Stimulated activated CD4-positive, alpha-beta T cell treated with anti-CD3 and anti-CD28 coated beads, Interleukin-1b, Interleukin-23, amount 100 ng/mL, for 24 hours (primary cell): ENCODE measurements around the gene PCDHGC3.
A peak's percentile ranks its signal among the peaks of the same experiment; 100 is the strongest.

Experiments
- DNase-seq, 4 experiments: peaks; one replicate each; pipeline ENCODE4 v3.0.0-alpha.2; 2020; ENCODE audit warnings: low read depth in 4 of 4, low spot score in 1 of 4

The PCDHGC3 gene

DNA sequence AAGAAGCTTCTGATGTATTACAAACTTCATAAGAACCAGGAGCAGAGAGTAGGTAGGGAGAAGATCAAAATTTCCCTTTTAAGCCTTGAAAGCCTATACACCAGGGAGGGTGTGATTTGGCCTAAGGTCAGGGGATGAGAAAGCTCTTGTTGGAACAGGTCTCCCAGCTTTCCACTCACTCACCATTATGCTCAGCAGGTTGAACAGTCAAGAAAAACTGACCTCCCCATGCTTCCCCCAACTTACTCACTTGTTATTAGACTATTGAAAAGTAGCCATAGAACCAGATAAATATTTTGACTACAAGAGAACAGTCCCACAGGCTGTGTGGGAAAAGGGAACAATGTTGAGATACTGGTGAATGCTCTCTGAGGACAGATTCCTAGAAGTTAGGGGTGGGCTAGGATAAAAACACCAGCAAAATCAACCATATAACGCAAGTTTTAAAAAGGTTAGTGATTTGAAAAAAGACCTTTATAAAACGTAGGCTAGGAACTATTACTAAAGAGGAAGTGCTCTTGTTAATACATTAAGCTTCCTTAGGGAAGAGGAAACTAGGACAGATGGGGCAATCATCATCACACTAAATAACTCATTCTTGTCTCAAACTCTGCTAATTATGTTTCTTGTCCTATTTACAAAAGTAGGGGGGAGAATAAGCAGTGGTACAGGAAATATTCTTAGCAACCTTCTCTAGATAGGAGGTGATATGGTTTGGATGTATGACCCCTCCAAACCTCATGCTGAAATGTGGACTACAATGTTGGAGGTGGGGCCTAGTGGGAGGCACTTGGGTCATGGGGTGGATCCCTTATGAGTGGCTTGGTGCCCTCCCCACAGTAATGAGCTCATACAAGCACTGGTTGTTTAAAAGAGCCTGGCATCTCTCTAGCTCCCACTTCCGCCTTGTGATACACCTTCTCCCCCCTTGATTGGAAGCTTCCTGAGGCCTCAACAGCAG lies 44.1 kb downstream of the PCDHGC3 start:
- DNase-seq, result no peak

GRCh38 chr5:141521244-141521781 lies 45.5 kb downstream of the PCDHGC3 start:
- DNase-seq, result no peak

DNA sequence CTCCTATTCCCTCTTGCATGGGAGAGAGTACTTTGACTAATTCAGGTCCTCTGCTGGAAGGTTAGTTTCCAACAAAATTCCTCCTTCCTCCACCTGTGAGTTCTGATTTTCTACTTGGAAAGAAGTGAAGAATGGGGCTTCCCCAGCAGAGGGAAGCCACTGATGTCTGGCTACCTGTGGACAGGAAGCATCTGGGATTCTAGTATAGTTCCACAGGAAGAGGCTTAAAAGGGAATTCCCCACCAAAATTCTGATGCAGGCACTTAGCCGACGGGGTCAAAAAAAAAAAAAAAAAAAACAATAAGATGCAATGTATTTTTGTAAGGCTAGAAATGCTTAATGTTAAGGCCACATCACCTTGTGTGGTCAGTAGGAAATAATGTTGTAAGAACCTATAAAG lies 46.5 kb downstream of the PCDHGC3 start:
- no peak for DNase-seq

DNA sequence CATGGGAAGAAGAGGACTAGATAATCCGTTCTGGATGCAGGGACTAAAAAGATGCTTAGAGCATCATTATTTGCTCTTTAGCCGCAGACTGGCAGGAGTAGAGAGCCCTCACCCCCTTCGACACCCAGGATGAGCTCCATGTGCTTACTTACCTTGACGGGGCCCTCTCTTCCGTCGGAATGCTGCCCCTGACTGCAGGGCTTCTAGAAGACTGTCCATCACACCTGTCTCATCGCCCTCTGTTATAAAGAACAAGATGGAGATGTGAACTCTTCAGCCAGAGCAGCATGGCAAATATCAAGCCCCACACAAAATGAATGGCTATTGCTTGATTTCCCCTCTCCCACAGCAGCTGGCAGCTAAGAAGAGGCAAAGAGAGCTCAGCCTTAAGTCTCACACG lies 48.2 kb downstream of the PCDHGC3 start:
- no peak for DNase-seq

DNA sequence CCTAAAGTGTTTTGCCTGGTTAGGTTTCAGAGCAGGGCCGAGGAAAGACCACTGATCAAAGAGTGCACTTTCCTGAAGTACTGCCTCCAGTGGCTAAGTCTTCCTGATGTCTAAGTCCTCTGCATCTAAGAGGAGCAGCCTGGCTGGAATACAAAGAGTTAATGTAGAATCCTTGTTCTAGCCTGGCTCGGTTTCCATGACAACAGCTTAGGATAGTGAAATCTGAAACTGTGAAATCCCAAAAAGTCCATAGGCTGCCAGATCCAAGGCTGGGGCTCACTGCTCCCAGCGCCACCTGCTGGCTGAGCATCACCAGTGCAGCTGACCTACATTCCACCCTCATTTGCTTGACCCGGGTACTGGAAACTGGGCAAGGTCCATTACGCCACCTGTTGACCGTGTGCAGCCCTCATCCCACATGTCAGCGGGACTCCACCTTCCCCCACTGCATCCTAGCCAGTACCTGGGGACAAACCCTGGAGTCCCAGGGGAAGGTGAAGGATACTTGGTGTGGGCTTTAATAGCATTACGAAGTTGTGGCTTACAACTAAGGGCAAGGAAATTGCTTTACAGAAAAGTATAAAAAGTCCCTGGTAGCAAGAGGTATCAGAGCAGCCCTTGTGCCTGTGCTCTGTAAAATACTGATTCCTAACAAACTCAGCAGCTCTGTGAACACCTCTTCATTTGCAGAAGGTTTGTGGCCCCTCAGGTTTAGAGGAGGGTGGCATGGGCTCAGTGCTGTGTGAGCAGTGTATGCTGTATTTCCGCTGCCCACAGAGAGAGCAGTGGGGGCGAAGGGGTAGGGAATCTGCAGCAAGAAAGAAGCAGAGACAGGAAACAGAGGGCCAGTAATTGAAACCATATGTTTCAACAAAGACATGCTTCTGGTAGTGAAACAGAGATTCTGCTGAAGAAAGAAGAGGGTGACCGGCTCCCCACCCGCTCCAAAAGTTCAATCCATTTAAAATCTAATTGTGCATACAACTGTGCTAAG lies 49.1 kb downstream of the PCDHGC3 start:
- DNase-seq, result peak in 1 of 4 experiments; percentile 16

- no peak for DNase-seq
Observed at GRCh38 chr5:141525653-141526052, 49.9 kb downstream of the PCDHGC3 start.

DNA sequence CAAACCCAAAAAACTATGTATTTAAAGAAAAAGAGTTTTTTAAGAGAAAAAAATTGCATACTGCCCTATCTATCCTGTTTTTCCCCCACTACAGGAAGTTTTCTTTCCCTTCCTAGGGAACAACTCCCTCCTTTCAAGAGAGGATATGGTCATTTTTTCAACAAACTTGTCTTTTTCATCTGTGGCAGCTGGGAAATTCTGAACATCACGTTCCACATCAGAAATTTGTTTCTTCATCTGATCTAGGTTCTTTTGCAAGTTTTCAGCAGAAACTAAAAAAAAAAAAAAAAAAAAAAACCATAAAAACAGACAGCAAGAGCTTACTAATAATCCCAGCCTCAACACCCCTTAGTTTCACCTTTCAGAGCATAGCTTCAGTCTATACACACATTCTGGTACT lies 51.7 kb downstream of the PCDHGC3 start:
- no peak for DNase-seq
